ENCODE results near the gene ATXN1. TPM values are rescaled to one million over a fixed set of nuclear protein-coding genes. Genes with fewer than 3 reads are reported as not detected.

The ATXN1 gene
- total RNA-seq, 4 donors from 2014 or later, result 26.4 to 46.4 (median 36.1) TPM

DNA sequence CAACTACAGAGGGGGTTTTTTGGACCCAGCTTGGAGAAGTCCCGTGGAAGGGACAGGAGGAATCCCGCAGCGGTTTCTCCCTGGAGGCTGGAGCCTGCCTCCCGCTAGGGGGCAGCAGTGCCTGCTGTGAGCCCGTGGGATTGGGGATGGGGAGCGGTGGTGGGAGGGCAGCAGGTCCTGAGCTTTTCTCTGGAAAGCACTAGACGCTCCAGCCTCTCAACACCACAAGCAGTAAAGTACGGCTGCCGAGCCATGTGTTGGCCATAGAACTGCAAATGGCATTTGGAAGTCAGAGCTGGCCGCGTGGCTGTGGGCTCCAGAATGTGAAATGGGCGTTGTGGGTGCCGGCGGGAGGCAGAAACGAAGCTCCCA, 475.1 kb downstream of the ATXN1 start:
- no peak for DNase-seq (ENCODE audit: low spot score)
- no peak for ATAC-seq (ENCODE audit: low FRiP score)
- TF ChIP-seq, protein P1, sequence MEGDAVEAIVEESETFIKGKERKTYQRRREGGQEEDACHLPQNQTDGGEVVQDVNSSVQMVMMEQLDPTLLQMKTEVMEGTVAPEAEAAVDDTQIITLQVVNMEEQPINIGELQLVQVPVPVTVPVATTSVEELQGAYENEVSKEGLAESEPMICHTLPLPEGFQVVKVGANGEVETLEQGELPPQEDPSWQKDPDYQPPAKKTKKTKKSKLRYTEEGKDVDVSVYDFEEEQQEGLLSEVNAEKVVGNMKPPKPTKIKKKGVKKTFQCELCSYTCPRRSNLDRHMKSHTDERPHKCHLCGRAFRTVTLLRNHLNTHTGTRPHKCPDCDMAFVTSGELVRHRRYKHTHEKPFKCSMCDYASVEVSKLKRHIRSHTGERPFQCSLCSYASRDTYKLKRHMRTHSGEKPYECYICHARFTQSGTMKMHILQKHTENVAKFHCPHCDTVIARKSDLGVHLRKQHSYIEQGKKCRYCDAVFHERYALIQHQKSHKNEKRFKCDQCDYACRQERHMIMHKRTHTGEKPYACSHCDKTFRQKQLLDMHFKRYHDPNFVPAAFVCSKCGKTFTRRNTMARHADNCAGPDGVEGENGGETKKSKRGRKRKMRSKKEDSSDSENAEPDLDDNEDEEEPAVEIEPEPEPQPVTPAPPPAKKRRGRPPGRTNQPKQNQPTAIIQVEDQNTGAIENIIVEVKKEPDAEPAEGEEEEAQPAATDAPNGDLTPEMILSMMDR (IDR thresholded peaks at IDR 0.05), result no peak

DNA sequence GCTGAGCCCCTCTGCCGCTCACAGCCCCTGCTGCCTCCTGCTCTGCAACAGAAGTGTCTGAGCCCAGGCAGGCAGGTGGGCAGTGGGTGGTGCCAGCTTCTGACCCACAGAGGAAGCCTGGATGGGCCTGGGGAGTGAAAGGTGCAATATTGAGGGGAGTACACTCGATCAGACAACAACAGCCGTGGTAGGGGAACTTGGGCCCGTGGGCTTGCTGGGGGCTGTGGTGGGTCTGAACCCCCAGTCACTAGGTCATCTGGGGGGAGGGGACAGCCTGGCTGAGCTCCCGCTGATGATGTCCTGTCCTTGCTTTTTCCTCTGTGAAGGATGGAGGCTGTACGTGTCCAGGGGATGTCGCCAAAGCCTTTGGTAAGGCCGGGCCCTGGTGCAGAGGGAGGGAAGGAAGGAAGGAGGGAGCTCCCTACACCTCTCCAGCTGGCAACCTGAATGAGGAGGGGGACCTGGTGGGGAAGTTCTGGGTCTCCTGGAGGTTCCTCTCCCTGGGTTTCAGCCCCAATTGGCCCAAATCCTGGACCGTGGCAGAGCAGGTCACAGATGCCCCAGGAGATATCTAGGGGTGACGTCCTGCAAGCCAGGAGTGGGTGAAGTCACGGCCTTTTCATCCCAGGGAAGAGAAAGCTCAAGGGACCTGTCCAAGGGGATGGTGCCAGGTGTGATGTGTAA, 475.7 kb downstream of the ATXN1 start:
- TF ChIP-seq, protein P1 (IDR thresholded peaks at IDR 0.05), result no peak
- ATAC-seq (ENCODE audit: low FRiP score) (no peak), DNase-seq (ENCODE audit: low spot score) (no peak)

DNA sequence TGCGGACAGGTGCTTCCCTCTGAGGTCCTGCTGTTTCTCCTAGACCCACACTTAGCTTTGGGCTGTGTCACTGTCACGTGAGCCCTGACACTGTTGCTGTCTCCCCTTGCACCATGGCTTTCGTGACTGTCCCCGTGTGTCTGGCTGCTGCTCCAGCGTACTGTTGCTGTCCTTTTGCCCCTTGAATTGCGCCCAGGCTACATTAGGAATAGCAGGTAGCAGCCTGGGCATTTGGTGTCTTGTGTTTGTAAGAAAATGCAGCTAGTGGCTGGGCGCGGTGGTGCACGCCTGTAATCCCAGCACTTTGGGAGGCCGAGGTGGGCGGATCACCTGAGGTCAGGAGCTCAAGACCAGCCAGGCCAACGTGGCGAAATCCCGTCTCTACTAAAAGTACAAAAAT, 476.8 kb downstream of the ATXN1 start:
- TF ChIP-seq, protein P1 (IDR thresholded peaks at IDR 0.05), result no peak
- no peak for ATAC-seq (ENCODE audit: low FRiP score)
- no peak for DNase-seq (ENCODE audit: low spot score)

DNA sequence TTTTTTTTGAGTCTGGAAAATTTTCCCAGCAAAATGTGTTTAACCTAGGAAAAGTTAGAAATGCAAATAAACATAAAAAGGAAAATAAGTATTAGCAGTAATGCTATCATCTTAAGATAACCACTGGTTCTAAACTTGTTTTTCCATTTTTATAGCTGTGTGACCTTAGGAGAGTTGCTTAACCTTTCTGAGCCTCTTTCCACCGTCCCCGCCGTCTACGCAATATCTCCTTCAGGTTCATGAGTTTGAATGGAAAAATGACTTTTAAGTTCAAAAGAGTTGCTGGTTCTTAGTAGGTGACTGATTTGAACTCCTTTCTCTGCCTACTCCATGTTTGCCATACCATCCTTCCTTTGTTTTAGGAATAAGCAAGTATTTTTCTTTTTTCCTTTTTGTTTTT, 478.9 kb downstream of the ATXN1 start:
- ATAC-seq (ENCODE audit: low FRiP score) (no peak), DNase-seq (ENCODE audit: low spot score) (no peak)
- TF ChIP-seq, protein P1 (IDR thresholded peaks at IDR 0.05), result no peak

GRCh38 chr6:16279243-16279642, 482.0 kb downstream of the ATXN1 start:
- ATAC-seq (ENCODE audit: low FRiP score) (no peak), DNase-seq (ENCODE audit: low spot score) (no peak)
- TF ChIP-seq, protein P1 (IDR thresholded peaks at IDR 0.05), result no peak

DNA sequence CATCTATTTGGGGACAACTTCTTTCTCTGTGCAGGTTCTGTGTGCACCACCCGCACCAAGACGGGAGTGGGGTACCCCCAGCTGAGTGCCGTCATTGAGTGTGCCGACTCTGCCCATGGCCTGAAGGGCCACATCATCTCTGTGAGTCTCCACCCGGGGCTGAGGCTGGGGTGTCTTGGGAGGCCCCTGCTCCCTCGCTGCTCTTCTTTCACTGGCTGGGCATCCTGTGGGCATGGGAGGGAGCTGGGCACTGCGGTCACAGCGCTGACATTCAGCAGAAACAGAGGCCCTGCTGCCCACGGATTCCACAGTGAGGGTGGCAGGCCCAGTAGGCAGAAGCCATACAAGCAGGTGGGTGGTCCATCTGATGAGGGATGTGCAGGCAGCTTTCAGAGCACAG, 482.5 kb downstream of the ATXN1 start:
- DNase-seq (ENCODE audit: low spot score) (no peak), ATAC-seq (ENCODE audit: low FRiP score) (no peak)
- TF ChIP-seq, protein P1 (IDR thresholded peaks at IDR 0.05), result no peak

DNA sequence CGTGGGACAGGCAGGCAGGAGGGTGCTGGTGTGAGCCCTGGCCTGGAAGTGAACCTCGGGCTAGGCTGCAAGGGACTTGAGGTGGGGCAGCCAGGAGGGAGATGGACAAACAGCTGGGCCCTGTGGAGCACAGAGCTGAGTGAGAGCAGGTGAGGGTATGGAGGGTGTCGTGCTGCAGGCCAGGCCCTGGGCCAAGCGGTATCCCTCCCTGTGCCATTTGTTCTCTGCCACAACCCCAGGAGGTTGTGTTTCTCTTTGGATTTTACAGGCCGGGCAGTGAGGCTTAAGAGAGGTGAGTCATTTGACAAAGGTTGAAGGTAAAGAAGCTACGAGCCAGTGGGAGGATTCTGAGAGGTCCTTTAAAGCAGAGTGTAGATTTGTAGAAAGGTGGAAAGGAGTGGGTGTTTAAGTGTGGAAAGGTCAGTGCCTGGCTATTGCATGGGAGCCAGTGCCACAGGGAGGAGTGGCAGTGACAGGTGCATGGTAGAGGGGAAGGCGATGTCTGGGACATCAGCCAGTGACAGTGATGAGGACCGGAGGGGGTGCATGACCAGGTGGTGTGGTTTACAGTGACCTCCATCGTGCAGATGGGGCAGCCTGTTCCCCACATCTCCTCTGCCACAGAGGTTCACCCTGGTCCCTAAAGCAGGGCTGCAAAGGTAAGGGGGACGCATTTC, 483.1 kb downstream of the ATXN1 start:
- TF ChIP-seq, protein P1 (IDR thresholded peaks at IDR 0.05), result no peak
- peak; percentile 11 for ATAC-seq (ENCODE audit: low FRiP score)
- DNase-seq (ENCODE audit: low spot score), result no peak
